K562 (cell line): ENCODE measurements around the gene CEMIP. TPM values are rescaled to one million over a fixed set of nuclear protein-coding genes. Genes with fewer than 3 reads are reported as not detected.

Experiments used
- CUX1 ChIP-seq: fragments of 200-800 bp; sonication (Bioruptor generic); IDR thresholded peaks from 2 replicates; pipeline ENCODE4 v1.6.1; 2016; ENCODE audit warnings: missing genetic modification characterization, missing compliant biosample characterization
- E2F3 ChIP-seq: fragments of 250-450 bp; sonication (Bioruptor Pico); IDR thresholded peaks from 2 replicates; pipeline ENCODE4 v1.4.0; 2020; ENCODE audit warnings: mild to moderate bottlenecking
- GABPB1 ChIP-seq: sonication (generic); formaldehyde crosslinking; IDR thresholded peaks from 2 replicates; pipeline ENCODE4 v1.8.0; 2022; ENCODE audit warnings: mild to moderate bottlenecking, missing genetic modification reagents
- POU5F1 ChIP-seq: fragments of 150-350 bp; IDR thresholded peaks from 2 replicates; pipeline ENCODE4 v1.6.1; 2014; ENCODE audit warnings: borderline replicate concordance, low read length, low read depth, mild to moderate bottlenecking; ENCODE audit not compliant: partially characterized antibody
- PRMT5 ChIP-seq: sonication (generic); formaldehyde crosslinking; IDR thresholded peaks from 2 replicates; pipeline ENCODE4 v1.5.0; 2020; ENCODE audit warnings: missing genetic modification reagents
- TAF9B ChIP-seq: fragments of 450-650 bp; IDR thresholded peaks from 2 replicates; pipeline ENCODE4 v1.6.1; 2018; ENCODE audit warnings: mild to moderate bottlenecking; ENCODE audit not compliant: partially characterized antibody
- ZNF23 ChIP-seq: fragments of 250-450 bp; sonication (Bioruptor Pico); IDR thresholded peaks from 2 replicates; pipeline ENCODE4 v1.4.0; 2020; ENCODE audit warnings: mild to moderate bottlenecking
- polyA plus RNA-seq, 8 experiments: library from polyadenylated mRNA; depleted of rRNA in 4 of 8; stranded (reverse) in 5 of 8; unstranded in 3 of 8; fragments of >200 nt; fragmentation: Nextera tagmentation in 2 of 8; fragmentation: Illumina TruSeq in 1 of 8; extraction: Ambion mirVana in 2 of 8; extraction: Trizol in 1 of 8; gene quantifications; 2 replicates each; pipeline versions ENCODE4 v1.2.1 to v1.2.3, GENCODE V29; 2011 to 2014; ENCODE audit warnings: inconsistent platforms in 1 of 8, missing spikeins in 1 of 8
- total RNA-seq, 7 experiments: library from RNA; depleted of rRNA in 6 of 7; stranded (reverse); fragments of >200 nt in 6 of 7; fragmentation: Illumina TruSeq in 2 of 7; extraction: Trizol in 2 of 7; gene quantifications; 2 replicates each; pipeline versions ENCODE4 v1.2.1 to v1.2.3, GENCODE V29; 2011 to 2021; ENCODE audit warnings: low replicate concordance in 1 of 7

Gene CEMIP
- total and polyA plus RNA-seq, 9 of the 15 experiments (the other 6 are each of a cell fraction or from before 2014, with no cell fraction given) = 0.33 TPM; not detected in 8

- TF ChIP-seq ZNF23 (CRISPR knock-in tag) = no peak
- TF ChIP-seq GABPB1 (CRISPR knock-in tag) = no peak
- no peak for TF ChIP-seq TAF9B
- TF ChIP-seq CUX1 = no peak
- no peak for TF ChIP-seq PRMT5 (CRISPR knock-in tag)
- no peak for TF ChIP-seq E2F3
- no peak for TF ChIP-seq POU5F1
Measured at GRCh38 chr15:80977627-80978036, 198.5 kb downstream of the CEMIP start (continued).
